ENCODE measurements around the gene MANSC1. TPM values are rescaled to one million over a fixed set of nuclear protein-coding genes. Genes with fewer than 3 reads are reported as not detected.
A peak's percentile ranks its signal among the peaks of the same experiment; 100 is the strongest.

The MANSC1 gene
- total RNA-seq, 4 donors from 2014 or later = 6.6 to 25.3 (median 19.4) TPM

GRCh38 chr12:12357719-12358461, 7.8 kb upstream of the MANSC1 start:
- no peak for DNase-seq
- intact Hi-C loops (cut with DNase I; ENCODE audit: low total_unique reads) = no loop called here
- in situ Hi-C loops (cut with MboI; ENCODE audit: low pct_ligation_motif_present in 1 of 4, low pct_unique_long_range_greater_than_20kb in 1 of 4, low sequenced_read_pairs in 3 of 4) = loop anchor here in 1 of 4 donors (25.0 kb wide), 1 partner anchor 329 kb away; the partner anchor contains the start of gene GPR19
- H3K4me1 ChIP-seq = peaks cover 0 to 28% (median 18%) of the 10 kb centered on the region in 4 donors
- peak overlapping the region; percentile 77 to 90 (median 82) for H3K4me3 ChIP-seq
- no peaks in the 10 kb centered on the region for H3K36me3 ChIP-seq
- WGBS, 2 donors (ENCODE audit: low coverage in 1 of 2) = 2 to 14% methylated on average over 5 to 10 of the region's 10 CpGs
- H3K9me3 ChIP-seq = no peaks in the 10 kb centered on the region
- H3K27me3 ChIP-seq = no peaks in the 10 kb centered on the region
- H3K27ac ChIP-seq = peak overlapping the region; percentile 98 to 99 (median 98)
- TF ChIP-seq EP300 (IDR thresholded peaks at IDR 0.05; ENCODE audit: low read depth) (no peak), POLR2AphosphoS5 (IDR thresholded peaks at IDR 0.05) (no peak), POLR2A (IDR thresholded peaks at IDR 0.05) (no peak), CTCF (IDR thresholded peaks at IDR 0.05) (no peak)

DNA sequence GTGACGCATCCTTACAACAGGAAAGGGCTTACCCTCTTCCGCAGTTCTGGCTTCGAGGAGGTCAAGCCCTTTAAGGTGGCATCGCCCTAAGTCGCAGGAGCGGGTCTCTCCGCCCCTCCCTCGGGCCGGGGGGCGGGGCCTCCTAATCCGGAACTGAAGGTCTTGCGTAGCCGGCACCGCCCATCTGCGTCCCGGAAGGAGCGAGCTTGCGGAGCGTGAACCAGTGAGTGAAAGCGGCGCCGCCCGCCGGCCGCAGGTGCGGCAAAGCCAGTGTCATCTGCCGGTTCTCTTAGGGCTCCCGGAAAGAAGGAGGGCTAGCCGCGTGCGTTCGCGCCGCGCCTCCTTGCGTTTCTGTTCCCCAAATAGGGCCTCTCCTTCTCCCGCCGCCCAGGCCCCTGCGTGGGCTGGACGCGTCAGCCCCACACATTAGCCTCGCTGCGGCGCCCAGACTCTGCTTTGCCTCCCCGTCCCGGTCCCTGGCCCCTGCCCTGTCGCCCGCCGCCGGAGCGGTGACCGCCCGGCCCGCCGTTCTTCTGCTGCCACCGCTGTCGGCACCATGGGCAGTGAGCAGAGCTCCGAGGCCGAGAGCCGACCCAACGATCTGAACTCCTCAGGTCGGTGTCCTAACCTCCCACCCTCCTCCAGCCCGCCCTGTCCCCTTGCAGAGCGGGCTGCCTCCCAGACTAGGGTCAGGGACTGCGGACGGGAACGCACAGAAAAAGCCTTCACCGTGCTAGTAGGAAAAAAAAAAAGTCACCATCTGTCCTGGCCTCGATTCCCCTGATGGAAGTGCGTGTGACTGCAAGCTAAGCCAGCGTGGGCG, 7.1 kb upstream of the MANSC1 start, which contains the start of gene BORCS5:
BORCS5 (plus strand) TSS at position 183 of the 823 bp plus-strand sequence; CDS start at position 557, 374 bp downstream.
- Histone ChIP-seq H3K27me3 (no peaks in the 10 kb centered on the region), H3K27ac (peak within 1 kb of the TSS; percentile 98 to 99 (median 98)), H3K36me3 (no peaks in the 10 kb centered on the region), H3K9me3 (no peaks in the 10 kb centered on the region), H3K4me1 (peaks cover 0 to 28% (median 18%) of the 10 kb centered on the region in 4 donors), H3K4me3 (peak within 1 kb of the TSS; percentile 77 to 90 (median 82))
- DNase-seq = peak; percentile 99
- 0% methylated on average over 1 to 51 of the region's 72 CpGs for WGBS, 2 donors (ENCODE audit: low coverage in 1 of 2)
- intact Hi-C loops (cut with DNase I; ENCODE audit: low total_unique reads) = no loop called here
- in situ Hi-C loops (cut with MboI; ENCODE audit: low pct_ligation_motif_present in 1 of 4, low pct_unique_long_range_greater_than_20kb in 1 of 4, low sequenced_read_pairs in 3 of 4) = loop anchor here in 1 of 4 donors (25.0 kb wide), 1 partner anchor 330 kb away; the partner anchor contains the start of gene GPR19
- TF ChIP-seq EP300 (IDR thresholded peaks at IDR 0.05; ENCODE audit: low read depth) = peak; percentile 10
- peak; percentile 99 for TF ChIP-seq POLR2A (IDR thresholded peaks at IDR 0.05)
- TF ChIP-seq CTCF (IDR thresholded peaks at IDR 0.05) = peak in 2 of 5 experiments; percentile 7 to 25
- peak; percentile 99 to 100 (median 99) for TF ChIP-seq POLR2AphosphoS5 (IDR thresholded peaks at IDR 0.05)

GRCh38 chr12:12356467-12356895, 6.4 kb upstream of the MANSC1 start:
- no peaks in the 10 kb centered on the region for H3K27me3 ChIP-seq
- no peaks in the 10 kb centered on the region for H3K36me3 ChIP-seq
- in situ Hi-C loops (cut with MboI; ENCODE audit: low pct_ligation_motif_present in 1 of 4, low pct_unique_long_range_greater_than_20kb in 1 of 4, low sequenced_read_pairs in 3 of 4) (loop anchor here in 1 of 4 donors (25.0 kb wide), 1 partner anchor 331 kb away; the partner anchor contains the start of gene GPR19), intact Hi-C loops (cut with DNase I; ENCODE audit: low total_unique reads) (no loop called here)
- no peaks in the 10 kb centered on the region for H3K9me3 ChIP-seq
- H3K27ac ChIP-seq = peak overlapping the region; percentile 98 to 99 (median 98)
- peaks cover 0 to 32% (median 21%) of the 10 kb centered on the region in 4 donors for H3K4me1 ChIP-seq
- 20 to 33% methylated on average over 5 of the region's 5 CpGs for WGBS, 2 donors (ENCODE audit: low coverage in 1 of 2)
- TF ChIP-seq POLR2A (IDR thresholded peaks at IDR 0.05) (no peak), CTCF (IDR thresholded peaks at IDR 0.05) (no peak), EP300 (IDR thresholded peaks at IDR 0.05; ENCODE audit: low read depth) (no peak), POLR2AphosphoS5 (IDR thresholded peaks at IDR 0.05) (no peak)
- H3K4me3 ChIP-seq = peak overlapping the region in 3 of 4 donors; percentile 78 to 90 (median 85)
- no peak for DNase-seq
